Activated CD8-positive, alpha-beta memory T cell treated with anti-CD3 and anti-CD28 coated beads, Interleukin-2, amount 50 U/mL, for 1 hour (primary cell): Measurements from ENCODE around the gene HBD.
"Not testable (repeated sequence)": the region's sequence is repeated elsewhere in the genome, so short reads cannot be mapped to it uniquely, and the experiment has no call there.

Source experiments
- DNase-seq: peaks from one replicate; pipeline ENCODE4 v3.0.0-alpha.2; 2020; ENCODE audit errors: extremely low read depth

HBD gene

DNA sequence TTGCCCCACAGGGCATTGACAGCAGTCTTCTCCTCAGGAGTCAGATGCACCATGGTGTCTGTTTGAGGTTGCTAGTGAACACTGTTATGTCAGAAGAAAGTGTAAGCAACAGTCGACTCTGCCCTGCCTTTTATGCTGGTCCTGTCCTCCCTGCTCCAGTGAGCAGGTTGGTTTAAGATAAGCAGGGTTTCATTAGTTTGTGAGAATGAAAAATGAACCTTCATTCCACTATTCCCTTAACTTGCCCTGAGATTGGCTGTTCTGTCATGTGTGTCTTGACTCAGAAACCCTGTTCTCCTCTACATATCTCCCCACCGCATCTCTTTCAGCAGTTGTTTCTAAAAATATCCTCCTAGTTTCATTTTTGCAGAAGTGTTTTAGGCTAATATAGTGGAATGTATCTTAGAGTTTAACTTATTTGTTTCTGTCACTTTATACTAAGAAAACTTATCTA lies at the start of gene HBD:
Gene HBD, minus strand, starts transcription at position 103 of the 454 bp plus-strand sequence. Its CDS starts 50 bp downstream, at position 53.
- DNase-seq: no peak

DNA sequence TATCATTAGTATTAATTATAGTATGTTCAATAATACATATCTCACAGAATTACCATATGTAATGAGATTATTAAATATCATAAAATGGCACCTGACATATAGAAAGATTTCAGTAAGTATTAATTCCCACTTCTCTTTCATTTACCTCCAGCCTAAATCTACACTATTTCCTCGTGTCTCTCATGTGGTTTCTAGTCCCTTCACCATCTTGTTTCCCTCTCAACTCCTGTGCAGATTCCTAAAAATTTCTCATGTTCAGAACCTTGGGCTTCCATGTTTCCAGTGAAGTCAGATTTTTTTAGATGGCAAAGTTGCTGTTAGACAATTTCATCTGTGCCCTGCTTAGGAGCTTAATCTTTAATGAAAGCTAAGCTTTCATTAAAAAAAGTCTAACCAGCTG lies 49.6 kb upstream of the HBD start:
- DNase-seq: no peak

DNA sequence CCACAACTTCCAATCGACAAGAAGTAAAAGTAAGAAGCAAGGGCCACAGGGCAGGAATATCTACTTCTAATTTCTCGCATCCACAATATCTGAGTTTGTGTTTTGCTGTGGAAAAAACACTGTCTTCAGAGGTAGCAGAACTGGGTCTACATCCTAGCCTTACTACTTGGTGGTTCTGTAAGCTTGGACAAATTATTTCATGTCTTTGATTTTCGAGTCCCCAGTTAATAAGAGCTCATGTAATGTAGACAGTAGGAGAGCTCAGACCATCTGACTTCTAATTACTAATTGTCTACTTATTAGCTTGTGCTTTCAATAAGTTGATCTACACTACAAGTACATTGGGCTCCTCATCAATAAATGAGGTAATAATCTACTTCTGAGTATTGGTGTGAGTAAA lies 48.8 kb upstream of the HBD start:
- DNase-seq: no peak

DNA sequence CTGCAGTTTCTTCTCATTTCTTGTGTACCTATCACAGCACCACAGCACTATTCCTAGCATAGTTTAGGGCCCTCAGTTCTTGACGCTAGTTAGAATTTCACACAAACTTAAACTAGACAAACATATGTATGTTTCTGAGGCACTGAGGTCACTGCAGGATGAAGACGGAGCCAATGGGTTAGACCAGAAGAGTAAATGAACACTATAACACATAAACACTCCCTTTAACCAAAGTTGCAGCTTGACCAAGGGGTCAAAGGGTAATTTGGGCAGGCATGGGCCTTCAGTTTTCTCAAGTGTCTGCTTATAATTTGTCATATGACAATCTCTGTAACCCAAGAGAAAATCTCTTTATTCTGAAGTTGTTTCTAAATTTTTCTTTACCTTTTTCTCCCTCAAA lies 48.3 kb upstream of the HBD start:
- DNase-seq: no peak

DNA sequence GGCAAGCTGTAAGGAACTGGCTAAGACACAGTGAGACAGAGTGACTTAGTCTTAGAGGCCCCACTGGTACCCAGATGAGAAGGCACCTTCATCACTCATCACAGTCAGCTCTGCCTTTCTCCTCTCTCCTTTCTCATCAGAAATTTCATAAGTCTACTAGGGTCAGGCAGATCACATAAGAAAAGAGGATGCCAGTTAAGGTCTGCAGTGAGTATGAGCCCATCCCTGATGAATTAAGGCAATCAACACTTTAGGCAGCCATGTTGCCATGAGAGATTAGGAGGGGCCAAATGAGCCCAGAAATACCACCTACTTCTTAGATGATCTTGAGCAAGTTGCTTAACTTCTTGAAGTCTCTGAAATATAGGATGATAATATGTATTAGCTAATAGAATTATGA lies 47.3 kb upstream of the HBD start:
- DNase-seq: no peak

DNA sequence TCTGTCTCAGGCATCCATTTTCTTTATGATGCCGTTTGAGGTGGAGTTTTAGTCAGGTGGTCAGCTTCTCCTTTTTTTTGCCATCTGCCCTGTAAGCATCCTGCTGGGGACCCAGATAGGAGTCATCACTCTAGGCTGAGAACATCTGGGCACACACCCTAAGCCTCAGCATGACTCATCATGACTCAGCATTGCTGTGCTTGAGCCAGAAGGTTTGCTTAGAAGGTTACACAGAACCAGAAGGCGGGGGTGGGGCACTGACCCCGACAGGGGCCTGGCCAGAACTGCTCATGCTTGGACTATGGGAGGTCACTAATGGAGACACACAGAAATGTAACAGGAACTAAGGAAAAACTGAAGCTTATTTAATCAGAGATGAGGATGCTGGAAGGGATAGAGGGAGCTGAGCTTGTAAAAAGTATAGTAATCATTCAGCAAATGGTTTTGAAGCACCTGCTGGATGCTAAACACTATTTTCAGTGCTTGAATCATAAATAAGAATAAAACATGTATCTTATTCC lies 46.4 kb upstream of the HBD start:
- DNase-seq: no peak

DNA sequence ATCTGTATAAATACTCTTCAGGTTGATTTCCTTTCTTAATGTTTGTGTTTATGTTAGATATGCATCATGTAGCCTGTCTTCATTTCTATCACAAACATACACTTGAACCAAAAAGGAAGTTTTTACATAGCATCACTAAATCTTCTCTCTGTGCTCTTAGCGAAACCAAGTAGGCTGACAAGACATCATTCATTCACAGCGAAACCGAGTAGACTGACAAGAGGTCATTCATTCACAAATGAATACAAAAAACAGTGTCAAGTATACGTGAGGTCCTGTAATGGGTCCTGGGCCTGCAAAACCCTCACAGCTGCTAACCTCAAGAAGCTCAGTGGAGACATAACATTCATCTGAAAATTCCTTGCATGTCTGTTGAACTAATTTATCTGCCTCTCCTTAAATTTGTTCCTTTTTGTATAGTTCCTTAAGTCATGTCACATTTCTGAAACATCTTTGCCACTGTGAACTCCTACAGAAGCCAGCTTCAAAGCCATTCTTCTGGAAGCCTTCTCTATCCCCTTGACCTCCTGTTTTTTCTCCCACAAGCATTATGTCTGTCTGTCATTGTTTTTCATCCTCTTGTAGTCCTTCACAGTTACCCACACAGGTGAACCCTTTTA lies 45.3 kb upstream of the HBD start:
- DNase-seq: no peak

DNA sequence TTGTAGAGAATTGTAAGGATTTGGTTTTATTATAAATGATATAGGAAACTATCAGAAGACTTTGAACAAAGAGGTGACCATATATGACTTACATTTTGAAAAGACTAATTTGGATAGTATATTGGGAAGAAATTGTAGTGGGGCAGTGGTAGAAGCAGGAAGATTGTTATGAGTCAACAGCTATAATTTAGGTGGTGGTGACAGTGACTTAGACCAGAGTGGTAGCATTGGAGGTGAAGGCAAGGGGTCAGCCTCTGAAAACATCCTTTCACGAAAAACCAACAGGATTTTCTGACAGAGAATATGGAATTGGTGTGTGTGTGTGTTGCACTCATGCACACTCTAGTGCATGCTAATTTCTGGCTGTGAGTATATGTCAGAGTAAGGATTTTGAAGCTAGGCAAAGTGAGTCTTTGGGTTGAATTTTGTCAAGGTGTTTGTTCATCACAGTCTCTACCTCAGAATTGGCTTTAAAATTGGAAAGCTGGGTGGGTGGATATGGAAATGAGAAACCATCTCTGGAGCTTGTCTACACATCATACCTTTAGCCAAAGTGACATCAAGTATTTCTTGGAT lies 43.6 kb upstream of the HBD start:
- no peak for DNase-seq

DNA sequence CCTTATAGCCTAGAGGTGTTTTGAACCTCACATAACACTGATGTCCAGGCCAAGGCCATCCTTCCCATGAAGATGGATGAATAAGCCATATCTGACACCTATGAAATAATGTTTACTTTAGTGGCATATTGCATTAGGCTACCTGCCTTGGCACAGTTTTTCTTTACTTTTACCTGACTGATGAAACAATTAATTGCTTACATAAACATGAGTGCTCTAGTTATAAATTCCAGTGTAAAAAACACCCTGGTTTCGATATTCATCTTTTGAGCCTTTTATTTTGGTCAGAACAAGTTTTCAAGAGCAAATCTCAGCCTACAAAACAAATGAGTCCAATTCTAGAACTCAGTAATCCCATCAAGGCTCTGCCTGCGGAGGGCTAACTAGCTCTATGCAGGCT lies 42.4 kb upstream of the HBD start:
- DNase-seq: no peak

DNA sequence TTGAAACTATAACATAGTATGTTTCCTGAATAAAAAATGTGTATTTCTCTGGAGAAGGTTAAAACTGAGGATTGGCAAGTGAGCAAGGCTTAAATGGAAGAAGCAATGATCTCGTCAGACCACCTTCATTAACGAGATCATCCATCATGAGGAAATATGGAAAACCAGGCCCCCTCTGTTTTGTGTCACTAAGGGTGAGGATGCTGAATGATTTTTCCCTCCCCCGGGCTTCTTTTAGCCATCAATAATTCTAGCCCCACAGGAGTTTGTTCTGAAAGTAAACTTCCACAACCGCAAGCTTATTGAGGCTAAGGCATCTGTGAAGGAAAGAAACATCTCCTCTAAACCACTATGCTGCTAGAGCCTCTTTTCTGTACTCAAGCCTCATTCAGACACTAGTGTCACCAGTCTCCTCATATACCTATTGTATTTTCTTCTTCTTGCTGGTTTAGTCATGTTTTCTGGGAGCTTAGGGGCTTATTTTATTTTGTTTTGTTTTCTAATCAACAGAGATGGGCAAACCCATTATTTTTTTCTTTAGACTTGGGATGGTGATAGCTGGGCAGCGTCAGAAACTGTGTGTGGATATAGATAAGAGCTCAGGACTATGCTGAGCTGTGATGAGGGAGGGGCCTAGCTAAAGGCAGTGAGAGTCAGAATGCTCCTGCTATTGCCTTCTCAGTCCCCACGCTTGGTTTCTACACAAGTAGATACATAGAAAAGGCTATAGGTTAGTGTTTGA lies 41.3 kb upstream of the HBD start:
- no peak for DNase-seq

DNA sequence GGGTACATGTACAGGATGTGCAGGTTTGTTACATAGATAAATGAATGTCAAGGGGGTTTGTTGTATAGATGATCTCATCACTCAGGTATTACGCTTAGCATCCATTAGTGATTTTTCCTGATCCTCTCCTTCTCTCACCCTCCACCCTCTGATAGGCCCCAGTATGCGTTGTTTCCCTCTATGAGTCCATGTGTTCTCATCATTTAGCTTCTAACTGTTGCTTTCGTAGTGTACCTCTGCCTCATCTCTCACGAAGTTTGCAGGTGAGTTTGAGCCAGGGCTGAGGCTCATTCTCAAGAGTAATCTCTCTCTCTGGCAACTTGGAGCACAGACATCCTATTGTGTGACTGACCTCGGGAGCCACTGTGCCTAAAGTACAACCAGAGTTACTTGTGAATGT lies 40.1 kb upstream of the HBD start:
- DNase-seq: no peak

DNA sequence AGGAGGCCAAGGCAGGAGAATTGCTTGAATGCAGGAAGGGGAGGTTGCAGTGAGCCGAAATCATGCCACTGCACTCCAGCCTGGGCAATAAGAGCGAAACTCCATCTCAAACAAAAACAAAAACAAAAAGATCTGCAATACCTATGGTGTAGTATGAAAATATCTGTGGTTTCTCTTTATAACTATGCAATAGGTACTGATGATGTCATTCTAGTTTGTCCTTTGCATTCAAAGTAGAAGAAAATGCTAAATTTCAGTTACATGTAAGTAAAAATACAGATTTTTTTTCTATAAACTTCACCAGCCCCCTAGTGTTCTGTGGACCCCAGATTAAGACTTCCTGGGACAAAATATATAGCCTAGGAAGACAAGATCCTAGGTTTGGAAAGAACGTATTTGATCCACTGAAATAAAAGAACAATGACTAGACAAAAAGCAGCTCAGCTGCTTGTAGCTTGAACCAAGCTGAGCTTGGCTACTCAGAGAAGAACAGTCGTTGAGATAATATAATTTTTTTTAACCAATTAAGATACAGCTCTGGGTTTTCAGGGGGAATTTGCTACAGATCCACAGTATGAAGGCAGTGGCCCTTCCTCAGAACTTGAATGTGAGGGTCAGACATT lies 38.2 kb upstream of the HBD start:
- DNase-seq: no peak

DNA sequence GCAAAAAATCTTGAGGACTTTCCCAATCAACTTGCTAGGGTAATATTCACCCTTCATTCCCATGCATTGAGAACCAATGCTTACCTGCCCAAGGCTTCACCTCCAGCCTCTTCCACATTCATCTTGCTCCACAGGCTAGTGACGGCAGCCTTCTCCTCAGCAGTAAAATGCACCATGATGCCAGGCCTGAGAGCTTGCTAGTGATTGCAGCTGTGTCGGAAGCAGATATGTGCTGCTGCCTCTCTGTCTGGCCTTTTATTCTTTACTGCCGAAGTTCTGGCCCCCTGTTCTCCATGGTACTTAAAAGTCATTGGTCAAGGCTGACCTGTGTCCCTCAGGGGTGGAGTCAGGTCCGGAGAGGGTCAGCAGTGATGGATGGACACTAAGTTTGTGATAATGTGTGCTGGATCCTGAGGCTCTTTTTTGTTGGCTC lies 35.4 kb upstream of the HBD start, which contains the start of gene HBE1:
Gene HBE1, minus strand, starts transcription at position 231 of the 433 bp plus-strand sequence. Its CDS starts 55 bp downstream, at position 176.
- no peak for DNase-seq

DNA sequence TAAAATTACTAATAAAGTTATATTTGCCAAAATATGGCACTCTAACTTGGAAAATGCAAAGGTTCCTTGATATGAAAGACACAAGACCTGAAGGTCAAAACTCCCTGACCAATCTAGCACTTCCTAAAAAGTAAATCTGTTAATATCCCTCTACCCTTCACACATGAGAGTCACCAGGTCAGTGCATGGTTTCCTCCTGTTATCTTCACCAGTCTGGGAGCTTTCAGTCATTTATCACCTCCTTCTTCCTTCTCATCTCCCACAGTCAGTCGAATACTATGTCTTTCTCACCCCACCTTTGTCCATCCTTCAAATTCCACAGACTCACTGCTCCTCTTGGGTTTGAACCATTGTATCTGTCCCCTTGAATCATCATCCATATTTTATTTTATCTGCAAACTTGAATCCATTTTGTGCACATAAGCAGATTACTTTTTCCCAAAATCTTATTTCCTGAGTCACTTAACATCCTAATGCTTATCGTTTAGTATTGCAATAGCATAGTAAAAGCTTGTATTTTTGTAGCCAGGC lies 32.8 kb upstream of the HBD start:
- DNase-seq: no peak

DNA sequence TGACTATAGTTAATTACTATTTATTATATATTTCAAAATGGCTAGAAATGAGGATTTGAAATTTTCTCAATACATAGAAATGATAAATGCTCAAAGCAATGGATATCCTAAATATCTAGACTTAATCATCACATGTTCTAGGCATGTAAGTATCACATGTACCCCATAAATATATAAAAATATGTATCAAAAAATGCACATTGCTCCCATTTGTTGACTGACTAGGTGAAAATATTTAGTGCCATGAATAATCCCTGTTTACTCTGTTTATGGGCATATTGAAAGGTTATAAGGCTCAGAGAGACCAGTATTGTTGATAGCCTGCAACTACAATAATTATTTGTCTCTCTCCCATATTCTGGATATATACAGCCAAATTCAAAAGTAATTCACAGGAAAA lies 32.3 kb upstream of the HBD start:
- no peak for DNase-seq

DNA sequence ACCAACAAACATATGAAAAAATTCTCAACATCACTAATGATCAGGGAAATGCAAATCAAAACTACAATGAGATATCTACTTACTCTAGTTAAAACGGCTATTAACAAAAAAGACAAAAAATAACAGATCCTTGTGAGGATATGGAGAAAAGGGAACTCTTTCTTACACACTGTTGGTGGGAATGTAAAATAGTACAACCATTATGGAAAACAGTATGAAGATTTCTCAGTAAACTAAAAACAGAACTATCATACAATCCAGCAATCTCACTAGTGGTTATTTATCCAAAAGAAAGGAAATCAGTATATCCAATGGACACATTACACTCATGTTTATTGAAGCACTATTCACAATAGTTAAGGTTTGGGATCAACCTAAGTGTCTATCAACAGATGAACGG lies 31.5 kb upstream of the HBD start:
- no peak for DNase-seq

DNA sequence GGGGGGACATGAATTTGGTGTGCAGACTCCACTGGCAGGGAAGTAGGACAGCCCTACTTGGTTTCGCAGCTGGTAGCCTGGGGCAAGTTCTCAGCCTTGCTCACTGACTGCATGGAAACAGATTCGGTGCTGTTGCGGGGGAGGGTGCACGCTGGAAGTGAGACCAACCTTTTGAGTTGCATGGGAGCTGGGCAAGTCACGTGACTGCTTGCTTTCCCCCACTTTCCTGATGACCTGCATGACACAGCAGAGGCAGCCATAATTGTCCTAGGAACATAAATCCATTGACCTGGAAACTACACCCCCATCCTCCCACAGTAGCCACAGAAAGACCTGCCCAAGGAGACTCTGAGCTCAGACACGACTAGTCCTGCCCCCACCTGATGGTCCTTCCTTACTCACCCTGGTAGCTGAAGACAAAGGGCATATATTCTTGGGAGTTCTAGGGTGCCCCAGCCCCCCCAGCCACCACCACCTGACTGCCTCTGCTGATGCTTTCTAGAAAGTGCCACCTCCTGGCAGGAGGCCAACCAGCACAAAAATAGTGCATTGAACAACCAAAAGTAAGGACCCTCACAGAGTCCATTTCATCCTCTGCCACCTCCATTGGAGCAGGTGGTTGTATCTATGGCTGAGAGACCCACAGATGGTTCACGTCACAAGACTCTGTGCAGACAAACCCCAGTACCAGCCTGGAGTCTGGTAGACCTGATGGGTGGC lies 24.4 kb upstream of the HBD start:
- DNase-seq: no peak

DNA sequence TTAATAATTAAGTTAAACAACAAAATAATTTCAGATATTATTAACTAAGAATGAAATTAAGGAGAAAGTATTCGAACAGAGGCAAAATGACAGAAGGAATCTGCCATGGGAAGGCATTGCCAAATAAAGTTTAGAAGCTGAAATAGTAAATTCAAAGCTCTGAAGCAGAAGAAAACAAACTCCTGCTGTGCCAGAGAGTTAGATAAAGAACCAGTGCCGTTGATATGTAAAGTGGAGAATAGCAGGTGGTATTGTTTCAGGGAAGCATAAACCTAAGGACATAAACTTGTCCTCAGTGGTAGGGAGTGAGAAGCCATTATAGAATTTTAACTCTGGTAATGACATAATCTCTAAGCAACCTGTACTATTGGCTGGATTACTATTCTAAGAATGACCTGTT lies 23.0 kb upstream of the HBD start:
- DNase-seq: no peak

DNA sequence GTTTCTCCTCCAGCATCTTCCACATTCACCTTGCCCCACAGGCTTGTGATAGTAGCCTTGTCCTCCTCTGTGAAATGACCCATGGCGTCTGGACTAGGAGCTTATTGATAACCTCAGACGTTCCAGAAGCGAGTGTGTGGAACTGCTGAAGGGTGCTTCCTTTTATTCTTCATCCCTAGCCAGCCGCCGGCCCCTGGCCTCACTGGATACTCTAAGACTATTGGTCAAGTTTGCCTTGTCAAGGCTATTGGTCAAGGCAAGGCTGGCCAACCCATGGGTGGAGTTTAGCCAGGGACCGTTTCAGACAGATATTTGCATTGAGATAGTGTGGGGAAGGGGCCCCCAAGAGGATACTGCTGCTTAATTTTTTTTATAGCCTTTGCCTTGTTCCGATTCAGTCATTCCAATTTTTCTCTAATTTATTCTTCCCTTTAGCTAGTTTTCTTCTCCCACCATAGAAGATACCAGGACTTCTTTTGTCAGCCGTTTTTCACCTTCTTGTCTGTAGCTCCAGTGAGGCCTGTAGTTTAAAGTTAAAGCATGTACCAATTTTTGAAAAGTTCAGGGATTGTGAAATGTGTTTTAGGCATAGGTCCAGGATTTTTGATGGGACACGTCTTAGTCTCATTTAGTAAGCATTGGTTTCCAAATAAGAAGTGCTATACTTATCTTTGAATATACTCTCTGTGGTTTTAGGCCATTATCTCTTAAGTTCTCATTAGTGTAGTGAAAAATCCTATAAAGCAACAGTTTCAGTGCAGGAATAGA lies 20.5 kb upstream of the HBD start, which contains the start of gene HBG2:
Gene HBG2, minus strand, starts transcription at position 136 of the 768 bp plus-strand sequence. Its CDS starts 53 bp downstream, at position 83.
- DNase-seq: not testable (repeated sequence)

DNA sequence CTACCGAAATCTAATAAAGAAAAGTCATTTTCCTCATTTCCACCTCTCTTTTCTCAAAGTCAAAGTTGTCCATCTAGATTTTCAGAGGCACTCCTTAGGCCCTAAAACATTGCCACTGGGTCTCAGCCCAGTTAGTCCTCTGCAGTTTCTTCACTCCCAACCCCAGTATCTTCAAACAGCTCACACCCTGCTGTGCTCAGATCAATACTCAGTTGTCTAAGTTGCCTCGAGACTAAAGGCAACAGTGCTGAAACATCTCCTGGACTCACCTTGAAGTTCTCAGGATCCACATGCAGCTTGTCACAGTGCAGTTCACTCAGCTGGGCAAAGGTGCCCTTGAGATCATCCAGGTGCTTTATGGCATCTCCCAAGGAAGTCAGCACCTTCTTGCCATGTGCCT lies 19.7 kb upstream of the HBD start:
- DNase-seq: not testable (repeated sequence)
